ENCODE results near the gene ZNF366. TPM values are rescaled to one million over a fixed set of nuclear protein-coding genes. Genes with fewer than 3 reads are reported as not detected.

The ZNF366 gene
- total RNA-seq, 4 donors from 2014 or later, result 2.8 to 6.5 (median 4.9) TPM

DNA sequence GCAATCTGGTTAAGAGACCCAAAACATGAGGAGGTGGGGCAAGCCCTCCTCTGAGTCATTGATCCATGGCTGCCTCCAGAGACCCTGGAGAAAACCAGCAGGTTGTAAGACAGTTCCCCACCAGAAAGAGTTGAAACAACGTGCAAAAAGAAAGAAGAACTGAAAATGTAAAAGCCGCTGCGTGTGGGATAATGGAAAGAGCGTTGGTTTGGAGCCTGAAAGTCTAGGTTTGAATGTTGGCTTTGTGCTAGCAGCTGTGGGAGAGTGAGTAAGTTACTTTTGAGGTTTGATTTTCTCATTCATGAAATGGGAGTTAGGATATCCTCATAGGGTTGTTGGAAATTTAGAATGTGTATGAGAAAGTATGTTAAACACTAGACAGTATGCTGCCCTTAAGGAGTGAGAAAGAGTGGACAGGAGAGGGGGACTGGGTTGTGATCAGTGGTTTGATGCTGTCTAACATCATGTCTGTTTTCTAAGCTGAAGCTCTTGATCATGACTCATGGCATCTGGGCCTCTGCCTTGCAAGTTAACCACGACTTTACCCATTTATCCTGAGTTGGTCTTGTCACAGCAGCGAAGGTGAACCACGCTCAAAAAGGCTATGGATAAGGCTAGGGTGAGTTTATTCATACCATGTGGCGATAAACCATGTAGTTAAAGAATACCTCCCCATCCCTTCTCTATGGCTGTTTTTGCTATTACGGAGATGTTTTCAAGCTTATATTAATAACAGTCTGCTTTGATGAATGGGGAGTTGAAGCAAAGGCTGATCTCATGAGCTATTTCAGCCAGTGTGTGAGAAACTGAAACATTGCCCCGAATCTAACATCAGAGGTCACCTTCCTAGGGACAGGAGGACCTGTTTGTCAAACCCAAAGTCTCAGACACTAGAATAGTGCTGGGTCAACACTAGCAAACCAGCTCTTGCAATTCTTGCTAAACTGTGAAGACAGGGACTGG is 41.3 kb downstream of the ZNF366 start:
- Histone ChIP-seq H3K4me1 (peaks cover 0 to 13% (median 0%) of the 10 kb centered on the region in 3 donors), H3K27ac (no peak overlapping the region), H3K9me3 (no peaks in the 10 kb centered on the region), H3K36me3 (no peaks in the 10 kb centered on the region), H3K4me3 (no peak overlapping the region), H3K27me3 (no peaks in the 10 kb centered on the region)
- ATAC-seq, result no peak
- 68 to 77% methylated on average over 9 to 10 of the region's 10 CpGs for WGBS, 2 donors (ENCODE audit: low coverage in 1 of 2)
- TF ChIP-seq, protein P1, sequence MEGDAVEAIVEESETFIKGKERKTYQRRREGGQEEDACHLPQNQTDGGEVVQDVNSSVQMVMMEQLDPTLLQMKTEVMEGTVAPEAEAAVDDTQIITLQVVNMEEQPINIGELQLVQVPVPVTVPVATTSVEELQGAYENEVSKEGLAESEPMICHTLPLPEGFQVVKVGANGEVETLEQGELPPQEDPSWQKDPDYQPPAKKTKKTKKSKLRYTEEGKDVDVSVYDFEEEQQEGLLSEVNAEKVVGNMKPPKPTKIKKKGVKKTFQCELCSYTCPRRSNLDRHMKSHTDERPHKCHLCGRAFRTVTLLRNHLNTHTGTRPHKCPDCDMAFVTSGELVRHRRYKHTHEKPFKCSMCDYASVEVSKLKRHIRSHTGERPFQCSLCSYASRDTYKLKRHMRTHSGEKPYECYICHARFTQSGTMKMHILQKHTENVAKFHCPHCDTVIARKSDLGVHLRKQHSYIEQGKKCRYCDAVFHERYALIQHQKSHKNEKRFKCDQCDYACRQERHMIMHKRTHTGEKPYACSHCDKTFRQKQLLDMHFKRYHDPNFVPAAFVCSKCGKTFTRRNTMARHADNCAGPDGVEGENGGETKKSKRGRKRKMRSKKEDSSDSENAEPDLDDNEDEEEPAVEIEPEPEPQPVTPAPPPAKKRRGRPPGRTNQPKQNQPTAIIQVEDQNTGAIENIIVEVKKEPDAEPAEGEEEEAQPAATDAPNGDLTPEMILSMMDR (IDR thresholded peaks at IDR 0.05), result no peak
- TF ChIP-seq POLR2AphosphoS5 (IDR thresholded peaks at IDR 0.05) (no peak), EP300 (IDR thresholded peaks at IDR 0.05) (no peak)

DNA sequence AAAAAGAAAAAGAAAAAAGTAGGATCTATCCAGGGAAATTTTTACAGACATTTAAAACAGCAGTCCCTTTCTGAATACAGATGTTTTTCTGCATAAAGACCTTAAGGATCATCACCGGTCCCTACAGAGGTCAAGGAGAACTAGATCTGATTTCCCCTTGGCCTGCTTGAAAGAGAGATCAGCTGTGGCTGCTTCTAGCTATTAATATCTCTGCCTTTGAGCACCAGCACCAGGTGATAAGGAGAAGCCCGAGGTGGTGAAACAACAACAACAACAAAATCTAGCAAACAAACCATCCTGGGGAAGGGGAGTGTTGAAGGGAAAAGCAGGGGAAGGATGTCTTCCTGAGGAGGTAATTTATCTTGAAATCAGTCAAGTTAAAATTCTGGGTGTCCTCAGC is 42.1 kb downstream of the ZNF366 start:
- WGBS, 2 donors (ENCODE audit: low coverage in 1 of 2), result 79 to 88% methylated on average over 1 to 2 of the region's 2 CpGs
- H3K4me1 ChIP-seq, result peaks cover 0 to 13% (median 0%) of the 10 kb centered on the region in 3 donors
- H3K4me3 ChIP-seq, result no peak overlapping the region
- H3K27ac ChIP-seq, result no peak overlapping the region
- ATAC-seq, result no peak
- no peak for TF ChIP-seq POLR2A (IDR thresholded peaks at IDR 0.05)
- no peak for TF ChIP-seq EP300 (IDR thresholded peaks at IDR 0.05)
- TF ChIP-seq, protein P1 (IDR thresholded peaks at IDR 0.05), result no peak
- no peak for TF ChIP-seq POLR2AphosphoS5 (IDR thresholded peaks at IDR 0.05)
- H3K27me3 ChIP-seq, result no peaks in the 10 kb centered on the region
- no peaks in the 10 kb centered on the region for H3K9me3 ChIP-seq
- no peaks in the 10 kb centered on the region for H3K36me3 ChIP-seq

DNA sequence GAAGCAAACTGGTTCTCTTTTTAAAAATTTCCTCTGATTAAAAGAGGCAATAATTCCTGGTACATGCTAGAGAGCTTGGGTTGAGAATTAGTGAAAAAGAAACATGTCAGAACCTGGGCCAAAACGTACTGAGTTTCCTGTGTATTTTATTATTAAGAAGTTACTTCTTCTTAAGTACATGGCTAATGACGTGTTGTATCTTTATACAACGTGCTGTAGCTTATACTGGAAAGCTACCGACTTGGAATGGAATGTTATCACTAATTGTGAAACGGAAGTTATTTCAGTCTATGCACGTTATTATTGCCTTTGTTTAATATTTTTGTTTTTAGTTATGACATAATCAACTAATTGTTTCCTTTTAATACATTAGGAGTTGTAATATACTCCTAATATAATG is 43.1 kb downstream of the ZNF366 start:
- Histone ChIP-seq H3K4me3 (no peak overlapping the region), H3K4me1 (peaks cover 0 to 19% (median 0%) of the 10 kb centered on the region in 3 donors), H3K27me3 (no peaks in the 10 kb centered on the region), H3K27ac (peak overlapping the region in 2 of 4 donors; percentile 7 to 21), H3K36me3 (no peaks in the 10 kb centered on the region), H3K9me3 (no peaks in the 10 kb centered on the region)
- 65 to 68% methylated on average over 6 of the region's 6 CpGs for WGBS, 2 donors (ENCODE audit: low coverage in 1 of 2)
- no peak for ATAC-seq
- TF ChIP-seq POLR2A (IDR thresholded peaks at IDR 0.05) (no peak), POLR2AphosphoS5 (IDR thresholded peaks at IDR 0.05) (no peak), EP300 (IDR thresholded peaks at IDR 0.05) (no peak)
- TF ChIP-seq, protein P1 (IDR thresholded peaks at IDR 0.05), result no peak

DNA sequence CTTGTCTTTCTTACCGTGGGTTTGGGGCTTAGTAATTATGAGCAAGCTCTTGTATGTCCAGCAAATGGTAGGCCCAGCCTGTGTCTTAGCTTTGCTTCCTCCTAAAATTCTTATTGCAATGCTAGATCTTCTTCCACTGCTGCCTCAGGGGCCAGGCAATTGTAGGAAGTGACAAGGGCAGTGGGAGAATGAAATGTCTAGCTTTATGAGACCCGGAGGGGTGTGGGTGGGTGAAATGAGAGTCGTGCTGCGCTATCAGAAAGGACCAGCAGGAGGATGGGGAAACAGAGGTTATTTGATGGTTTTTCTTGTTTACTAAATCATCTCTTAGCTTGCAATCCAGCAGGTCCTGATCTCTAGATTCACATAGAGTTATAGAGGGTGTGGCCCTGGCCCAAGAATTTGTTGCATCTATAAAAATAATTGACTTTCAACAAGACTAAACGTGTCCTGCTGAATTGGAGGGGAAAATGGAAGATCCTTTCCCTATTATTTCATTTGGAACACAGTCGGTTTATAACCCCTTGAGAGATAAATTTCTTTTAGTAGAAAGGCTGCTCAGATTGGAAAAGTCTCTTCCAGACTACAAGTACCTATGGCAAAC is 43.7 kb downstream of the ZNF366 start:
- Histone ChIP-seq H3K27ac (peak overlapping the region in 2 of 4 donors; percentile 7 to 21), H3K9me3 (no peaks in the 10 kb centered on the region), H3K4me1 (peaks cover 0 to 23% (median 0%) of the 10 kb centered on the region in 3 donors), H3K27me3 (no peaks in the 10 kb centered on the region), H3K36me3 (no peaks in the 10 kb centered on the region), H3K4me3 (no peak overlapping the region)
- TF ChIP-seq EP300 (IDR thresholded peaks at IDR 0.05), result no peak
- no peak for TF ChIP-seq POLR2A (IDR thresholded peaks at IDR 0.05)
- TF ChIP-seq POLR2AphosphoS5 (IDR thresholded peaks at IDR 0.05), result no peak
- TF ChIP-seq, protein P1 (IDR thresholded peaks at IDR 0.05), result no peak
- 60 to 77% methylated on average over 6 of the region's 6 CpGs for WGBS, 2 donors (ENCODE audit: low coverage in 1 of 2)
- no peak for ATAC-seq
